GM12878 (cell line): ENCODE results near the gene RCOR1. TPM values are rescaled to one million over a fixed set of nuclear protein-coding genes. Genes with fewer than 3 reads are reported as not detected.

Experiments
- ATAC-seq: fragments of 200-7000 bp; cut with Tn5 transposase; 3 replicates; pipeline ENCODE4 v1.9.1; 2020; ENCODE audit warnings: mild to moderate bottlenecking, moderate library complexity
- BruUV-seq: library from RNA; stranded (reverse); fragments of 400-500 nt; replicated peaks from 2 replicates; lab custom pipeline; 2021; lab: Mats Ljungman, UMichigan
- CTCF ChIA-PET: fragments of 300-600 bp; sonication (Branson Sonifier 250); formaldehyde crosslinking; extraction: SDS; loops from one replicate; lab custom pipeline; 2021; ENCODE audit warnings: inconsistent platforms; lab: Yijun Ruan, JAX
- POLR2A ChIA-PET: fragments of 350-600 bp; formaldehyde crosslinking; extraction: SDS; loops from one replicate; lab custom pipeline; 2021; ENCODE audit warnings: inconsistent platforms; lab: Charles Lee
- RAD21 ChIA-PET: fragments of 300-600 bp; sonication (Branson Sonifier 250); formaldehyde crosslinking; loops from one replicate; lab custom pipeline; 2023; ENCODE audit warnings: antibody characterized with exemption; ENCODE audit not compliant: unreplicated experiment; lab: Charles Lee
- SMC1A ChIA-PET: fragments of 300-600 bp; sonication (Branson Sonifier 250); formaldehyde crosslinking; loops from one replicate; lab custom pipeline; 2023; ENCODE audit not compliant: unreplicated experiment, uncharacterized antibody; lab: Charles Lee
- DNase-seq: peaks from one replicate; pipeline ENCODE4 v3.0.0-alpha.2; 2011; ENCODE audit warnings: low read depth, low spot score
- FAIRE-seq: peaks from 3 replicates; lab custom pipeline; 2011; peaks lifted over from hg19 to GRCh38; lab: Jason Lieb, UNC
- H2AFZ ChIP-seq: 2 replicates; pipeline ENCODE4 v1.6.0; 2011; ENCODE audit warnings: low read depth, low read length, control low read depth; ENCODE audit not compliant: control insufficient read depth
- H3K27ac ChIP-seq: 2 replicates; pipeline ENCODE4 v1.5.1; 2011; ENCODE audit warnings: control low read depth; ENCODE audit not compliant: control insufficient read depth, insufficient read depth
- H3K27me3 ChIP-seq, 2 experiments: replicated peaks in 1 of 2; 2 replicates each; pipeline versions ENCODE4 v1.6.0 to v1.6.1; 2011; ENCODE audit warnings: low read length in 1 of 2; ENCODE audit not compliant: control insufficient read depth in 2 of 2, insufficient read depth in 2 of 2
- H3K36me3 ChIP-seq, 2 experiments: 2 replicates each; pipeline ENCODE4 v1.5.1; 2011; ENCODE audit warnings: low read length in 1 of 2; ENCODE audit not compliant: control insufficient read depth in 2 of 2, insufficient read depth in 2 of 2
- H3K4me1 ChIP-seq: 2 replicates; pipeline ENCODE4 v1.6.1; 2011; ENCODE audit warnings: mild to moderate bottlenecking, low read length, moderate library complexity, mixed read lengths; ENCODE audit not compliant: control insufficient read depth, insufficient read depth
- H3K4me2 ChIP-seq: 2 replicates; pipeline ENCODE4 v1.6.0; 2011; ENCODE audit warnings: control low read depth; ENCODE audit not compliant: control insufficient read depth, insufficient read depth
- H3K4me3 ChIP-seq: fragments of 200-600 bp; sonication (generic); 2 replicates; pipeline ENCODE4 v1.5.1; 2016
- H3K79me2 ChIP-seq: 2 replicates; pipeline ENCODE4 v1.6.0; 2011; ENCODE audit warnings: low read length; ENCODE audit not compliant: control insufficient read depth, insufficient read depth
- H3K9ac ChIP-seq: 2 replicates; pipeline ENCODE4 v1.8.0; 2011; ENCODE audit warnings: low read length, control low read depth, mixed read lengths; ENCODE audit not compliant: control insufficient read depth, insufficient read depth
- H3K9me3 ChIP-seq: replicated peaks from 3 replicates; pipeline ENCODE4 v1.5.1; 2011; ENCODE audit warnings: mild to moderate bottlenecking, low read length; ENCODE audit not compliant: control insufficient read depth, insufficient read depth
- H4K20me1 ChIP-seq: 2 replicates; pipeline ENCODE4 v1.6.0; 2011; ENCODE audit not compliant: control insufficient read depth, insufficient read depth
- BCL11A ChIP-seq: IDR thresholded peaks from 2 replicates; pipeline ENCODE4 v1.6.1; 2011; ENCODE audit warnings: low read depth, low read length
- BHLHE40 ChIP-seq, 2 experiments: fragments of 450-650 bp in 1 of 2; IDR thresholded peaks; 2 replicates each; pipeline ENCODE4 v1.6.1; 2011 to 2017; ENCODE audit warnings: low read depth in 2 of 2, borderline replicate concordance in 1 of 2, improper control_type of control experiment in 1 of 2, low read length in 1 of 2, mild to moderate bottlenecking in 1 of 2
- CHD4 ChIP-seq: fragments of 200-600 bp; sonication (generic); IDR thresholded peaks from 2 replicates; pipeline ENCODE4 v1.6.1; 2016; ENCODE audit warnings: mild to moderate bottlenecking
- EP300 ChIP-seq, 2 experiments: fragments of 150-350 bp in 1 of 2; IDR thresholded peaks; 2 replicates each; pipeline ENCODE4 v1.6.1; 2011 to 2012; ENCODE audit warnings: low read depth in 2 of 2, low read length in 2 of 2, borderline replicate concordance in 1 of 2, improper control_type of control experiment in 1 of 2, inconsistent platforms in 1 of 2; ENCODE audit not compliant: control insufficient read depth in 1 of 2
- IRF4 ChIP-seq: IDR thresholded peaks from 2 replicates; pipeline ENCODE4 v1.6.1; 2011; ENCODE audit warnings: low read depth, low read length
- JUNB ChIP-seq: IDR thresholded peaks from 2 replicates; pipeline ENCODE4 v1.6.1; 2016; ENCODE audit warnings: antibody characterized with exemption, mild to moderate bottlenecking
- NFYB ChIP-seq: IDR thresholded peaks from 2 replicates; pipeline ENCODE4 v1.6.1; 2011; ENCODE audit warnings: low read depth, mild to moderate bottlenecking, low read length, improper control_type of control experiment, moderate library complexity; ENCODE audit not compliant: insufficient read depth
- NKRF ChIP-seq: fragments of 450-650 bp; conservative IDR thresholded peaks from 2 replicates; pipeline ENCODE4 v1.6.1; 2017; ENCODE audit warnings: mild to moderate bottlenecking, moderate library complexity
- PML ChIP-seq: IDR thresholded peaks from 2 replicates; pipeline ENCODE4 v1.6.1; 2012; ENCODE audit warnings: low read length, inconsistent platforms
- RAD21 ChIP-seq: IDR thresholded peaks from 2 replicates; pipeline ENCODE4 v1.6.1; 2011; ENCODE audit warnings: mild to moderate bottlenecking, low read depth, low read length, moderate library complexity; ENCODE audit not compliant: insufficient read depth
- RAD51 ChIP-seq: fragments of 450-650 bp; IDR thresholded peaks from 2 replicates; pipeline ENCODE4 v1.6.1; 2016; ENCODE audit warnings: moderate library complexity, mild to moderate bottlenecking, inconsistent platforms
- RBBP5 ChIP-seq: fragments of 200-600 bp; sonication (generic); conservative IDR thresholded peaks from 2 replicates; pipeline ENCODE4 v1.6.1; 2016
- SIN3A ChIP-seq: IDR thresholded peaks from 2 replicates; pipeline ENCODE4 v1.6.1; 2012; ENCODE audit warnings: low read depth, low read length, improper control_type of control experiment
- STAT1 ChIP-seq: fragments of 450-650 bp; conservative IDR thresholded peaks from 2 replicates; pipeline ENCODE4 v1.6.1; 2014; ENCODE audit warnings: antibody characterized with exemption, mild to moderate bottlenecking
- ZNF217 ChIP-seq: fragments of 450-650 bp; IDR thresholded peaks from 2 replicates; pipeline ENCODE4 v1.6.1; 2017; ENCODE audit warnings: antibody characterized with exemption, mild to moderate bottlenecking
- ZNF384 ChIP-seq: IDR thresholded peaks from 2 replicates; pipeline ENCODE4 v1.6.1; 2012; ENCODE audit warnings: low read depth, mild to moderate bottlenecking, low read length, improper control_type of control experiment, borderline replicate concordance
- WGBS: methylation state at CpG from one replicate; pipeline ENCODE4 v1.1.6; 2016; ENCODE audit warnings: low lambda C conversion rate; ENCODE audit not compliant: insufficient replicate concordance, insufficient coverage; ENCODE audit errors: missing lambda C conversion rate; 5-methylcytosine and 5-hydroxymethylcytosine counted together
- in situ Hi-C: fragments of 300-500 bp; cut with MboI; formaldehyde crosslinking; loops from 9 replicates; pipeline ENCODE4 v1.14.3; 2018; ENCODE audit warnings: mixed read lengths
- intact Hi-C: fragments of 100-400 bp; cut with micrococcal nuclease; formaldehyde crosslinking; loops from one replicate; pipeline ENCODE4 v1.14.2; 2022; ENCODE audit not compliant: unreplicated experiment
- polyA plus RNA-seq, 11 experiments: library from polyadenylated mRNA; depleted of rRNA in 4 of 11; unstranded in 6 of 11; stranded (reverse) in 5 of 11; fragments of >200 nt; fragmentation: Nextera tagmentation in 4 of 11; fragmentation: Illumina TruSeq in 1 of 11; extraction: Ambion mirVana in 4 of 11; extraction: Trizol in 1 of 11; gene quantifications; 1 replicate in 1 of 11; 2 replicates in 10 of 11; pipeline versions ENCODE4 v1.2.1 to v1.2.3, GENCODE V29; 2011 to 2016; ENCODE audit warnings: inconsistent platforms in 2 of 11, missing spikeins in 2 of 11, low read depth in 1 of 11
- total RNA-seq, 4 experiments: library from RNA; depleted of rRNA in 3 of 4; stranded (reverse); fragments of >200 nt in 3 of 4; fragmentation: Illumina TruSeq in 1 of 4; extraction: Trizol in 1 of 4; gene quantifications; 2 replicates each; pipeline versions ENCODE4 v1.2.1 to v1.2.3, GENCODE V29; 2013 to 2021
- TF ChIP-seq, protein P1 (sequence below): fragments of 450-650 bp; IDR thresholded peaks from 2 replicates; pipeline ENCODE4 v1.6.1; 2017; ENCODE audit warnings: borderline replicate concordance
- TF ChIP-seq, protein P2 (sequence below): fragments of 450-650 bp; IDR thresholded peaks from 2 replicates; pipeline ENCODE4 v1.6.1; 2017; ENCODE audit warnings: low read depth, mild to moderate bottlenecking, moderate library complexity

The RCOR1 gene
- total and polyA plus RNA-seq, 10 of the 15 experiments (the other 5 are each of a cell fraction or from before 2014, with no cell fraction given): 1.6 to 12.2 (median 4.4) TPM

DNA sequence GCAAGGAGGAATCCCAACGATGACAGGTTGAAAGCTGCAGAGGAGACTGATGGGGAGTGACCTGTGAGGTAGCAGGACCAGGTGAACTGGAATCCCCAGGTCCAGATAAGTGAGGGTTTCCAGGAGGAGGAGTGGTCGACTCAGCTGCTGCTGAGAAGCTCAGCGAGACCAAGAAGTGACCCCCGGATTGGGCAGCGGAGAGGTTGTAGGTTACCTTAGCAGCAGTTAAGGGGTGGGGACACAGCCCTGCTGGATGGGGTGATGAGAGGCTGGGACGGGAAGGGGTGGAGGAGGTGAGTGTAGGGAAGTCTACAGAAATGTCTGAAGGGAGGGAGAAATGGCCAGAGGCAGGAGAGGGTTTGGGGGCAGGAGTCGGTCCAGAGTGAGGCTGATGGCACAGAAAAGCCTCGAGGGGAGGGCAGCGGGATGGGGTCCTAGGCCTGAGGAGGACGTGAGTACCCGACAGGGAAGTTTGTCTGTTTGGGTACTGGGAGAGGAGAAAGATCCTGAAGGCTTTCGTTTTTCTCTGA, 2.6 kb upstream of the RCOR1 start (continued):
- TF ChIP-seq SIN3A (no peak), RAD51 (no peak), BHLHE40 (IDR thresholded peaks at IDR 0.05; ENCODE audit: borderline replicate concordance in 1 of 2, low read depth in 2 of 2, low read length in 1 of 2) (no peak), ZNF217 (no peak), BCL11A (no peak), NKRF (no peak), STAT1 (no peak), NFYB (no peak)

GRCh38 chr14:102590667-102591099, 1.8 kb upstream of the RCOR1 start:
- in situ Hi-C loops: no loop called here
- Histone ChIP-seq H3K4me2 (peak overlapping the region; percentile 85), H4K20me1 (no peaks in the 10 kb centered on the region), H2AFZ (no peak overlapping the region), H3K9ac (no peak overlapping the region), H3K4me1 (0 out of 2 replicates have a peak, but pooled peaks cover 4% of the 10 kb centered on the region), H3K27me3 (no peaks in the 10 kb centered on the region; a peak in 1 of 4 replicates), H3K36me3 (no peaks in the 10 kb centered on the region), H3K79me2 (peaks cover 28% of the 10 kb centered on the region), H3K27ac (no peak overlapping the region), H3K9me3 (no peaks in the 10 kb centered on the region), H3K4me3 (peak overlapping the region; percentile 96)
- no peak for FAIRE-seq
- ChIA-PET RAD21 (interaction anchor here (1.2 to 1.7 kb wide), 4 partner anchors 16 to 104 kb away, joined by 3 to 14 read pairs (median 6); no protein-coding TSS in a partner anchor), SMC1A (interaction anchor here (1.2 to 1.5 kb wide), 3 partner anchors 16 to 65 kb away, joined by 3 to 5 read pairs (median 5); no protein-coding TSS in a partner anchor), CTCF (interaction anchor here (1.0 to 1.4 kb wide), 5 partner anchors 11 to 104 kb away, joined by 3 to 6 read pairs (median 3); no protein-coding TSS in a partner anchor), POLR2A (interaction anchor here (1.0 kb wide), 1 partner anchor 18 kb away, joined by 3 read pairs; no protein-coding TSS in a partner anchor)
- no peak for ATAC-seq
- BruUV-seq: no TSS peak
- no peak for DNase-seq
- WGBS: 70% methylated on average over 13 of the region's 13 CpGs
- intact Hi-C loops: loop anchor here (5.0 to 10.0 kb wide), 2 partner anchors 82 to 324 kb away; no protein-coding TSS in a partner anchor
- no peak for TF ChIP-seq IRF4
- TF ChIP-seq, protein P1, sequence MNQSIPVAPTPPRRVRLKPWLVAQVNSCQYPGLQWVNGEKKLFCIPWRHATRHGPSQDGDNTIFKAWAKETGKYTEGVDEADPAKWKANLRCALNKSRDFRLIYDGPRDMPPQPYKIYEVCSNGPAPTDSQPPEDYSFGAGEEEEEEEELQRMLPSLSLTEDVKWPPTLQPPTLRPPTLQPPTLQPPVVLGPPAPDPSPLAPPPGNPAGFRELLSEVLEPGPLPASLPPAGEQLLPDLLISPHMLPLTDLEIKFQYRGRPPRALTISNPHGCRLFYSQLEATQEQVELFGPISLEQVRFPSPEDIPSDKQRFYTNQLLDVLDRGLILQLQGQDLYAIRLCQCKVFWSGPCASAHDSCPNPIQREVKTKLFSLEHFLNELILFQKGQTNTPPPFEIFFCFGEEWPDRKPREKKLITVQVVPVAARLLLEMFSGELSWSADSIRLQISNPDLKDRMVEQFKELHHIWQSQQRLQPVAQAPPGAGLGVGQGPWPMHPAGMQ: no peak
- TF ChIP-seq RBBP5: no peak
- no peak for TF ChIP-seq CHD4
- TF ChIP-seq RAD21: peak; percentile 42
- no peak for TF ChIP-seq EP300 (IDR thresholded peaks at IDR 0.05; ENCODE audit: borderline replicate concordance in 1 of 2, control insufficient read depth in 1 of 2, low read depth in 2 of 2, low read length in 2 of 2)
- no peak for TF ChIP-seq PML
- TF ChIP-seq, protein P2, sequence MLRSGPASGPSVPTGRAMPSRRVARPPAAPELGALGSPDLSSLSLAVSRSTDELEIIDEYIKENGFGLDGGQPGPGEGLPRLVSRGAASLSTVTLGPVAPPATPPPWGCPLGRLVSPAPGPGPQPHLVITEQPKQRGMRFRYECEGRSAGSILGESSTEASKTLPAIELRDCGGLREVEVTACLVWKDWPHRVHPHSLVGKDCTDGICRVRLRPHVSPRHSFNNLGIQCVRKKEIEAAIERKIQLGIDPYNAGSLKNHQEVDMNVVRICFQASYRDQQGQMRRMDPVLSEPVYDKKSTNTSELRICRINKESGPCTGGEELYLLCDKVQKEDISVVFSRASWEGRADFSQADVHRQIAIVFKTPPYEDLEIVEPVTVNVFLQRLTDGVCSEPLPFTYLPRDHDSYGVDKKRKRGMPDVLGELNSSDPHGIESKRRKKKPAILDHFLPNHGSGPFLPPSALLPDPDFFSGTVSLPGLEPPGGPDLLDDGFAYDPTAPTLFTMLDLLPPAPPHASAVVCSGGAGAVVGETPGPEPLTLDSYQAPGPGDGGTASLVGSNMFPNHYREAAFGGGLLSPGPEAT: no peak
- TF ChIP-seq JUNB: no peak
- TF ChIP-seq ZNF384: peak; percentile 44; the same call in 1 of the 2 replicates
